Medulla oblongata (tissue), 1 donor: ENCODE results near the gene MAP1S.

ENCODE experiments used
- DNase-seq: peaks from one replicate; pipeline ENCODE4 v3.0.0-alpha.2; 2015; ENCODE audit errors: extremely low spot score

Gene MAP1S

DNA sequence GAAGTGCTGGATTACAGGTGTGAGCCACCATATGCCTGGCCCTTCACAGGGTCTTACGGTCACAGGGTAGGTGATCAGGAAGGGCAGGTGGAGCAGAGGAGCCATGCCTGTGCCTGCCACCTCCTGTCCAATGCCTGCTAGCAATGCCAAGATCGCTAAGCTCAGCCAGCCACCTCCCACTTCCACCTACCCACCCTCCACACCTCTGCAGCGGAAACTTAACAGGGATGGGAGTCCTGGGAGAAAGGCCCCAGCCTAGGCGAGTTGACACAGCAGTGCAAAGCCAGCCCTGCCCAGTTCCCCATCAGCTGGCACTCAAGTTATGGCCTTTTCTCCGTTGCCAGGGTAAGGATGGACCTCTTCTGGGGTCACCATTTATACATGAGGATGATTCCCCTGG, 16.1 kb downstream of the MAP1S start:
- DNase-seq, result no peak

DNA sequence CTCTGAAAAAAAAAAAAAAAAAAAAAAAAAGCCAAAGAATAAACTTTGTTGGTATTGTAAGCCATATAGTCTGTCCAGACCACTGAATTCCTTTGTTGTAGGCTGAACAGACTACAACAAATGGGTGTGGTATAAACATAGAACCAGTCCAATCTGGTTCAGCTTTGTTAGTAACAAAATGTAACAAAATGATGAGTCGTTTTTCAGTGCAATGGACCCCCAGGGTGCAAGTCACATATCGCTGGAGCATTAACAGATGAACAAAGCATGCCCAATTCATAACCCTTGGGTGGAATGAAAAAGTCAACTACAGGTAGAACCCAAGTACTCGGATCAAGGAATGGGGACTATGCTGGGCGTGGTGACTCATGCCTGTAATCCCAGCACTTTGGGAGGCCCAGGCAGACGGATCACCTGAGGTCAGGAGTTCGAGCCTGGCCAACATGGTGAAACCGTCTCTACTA, 18.4 kb downstream of the MAP1S start:
- DNase-seq, result no peak

DNA sequence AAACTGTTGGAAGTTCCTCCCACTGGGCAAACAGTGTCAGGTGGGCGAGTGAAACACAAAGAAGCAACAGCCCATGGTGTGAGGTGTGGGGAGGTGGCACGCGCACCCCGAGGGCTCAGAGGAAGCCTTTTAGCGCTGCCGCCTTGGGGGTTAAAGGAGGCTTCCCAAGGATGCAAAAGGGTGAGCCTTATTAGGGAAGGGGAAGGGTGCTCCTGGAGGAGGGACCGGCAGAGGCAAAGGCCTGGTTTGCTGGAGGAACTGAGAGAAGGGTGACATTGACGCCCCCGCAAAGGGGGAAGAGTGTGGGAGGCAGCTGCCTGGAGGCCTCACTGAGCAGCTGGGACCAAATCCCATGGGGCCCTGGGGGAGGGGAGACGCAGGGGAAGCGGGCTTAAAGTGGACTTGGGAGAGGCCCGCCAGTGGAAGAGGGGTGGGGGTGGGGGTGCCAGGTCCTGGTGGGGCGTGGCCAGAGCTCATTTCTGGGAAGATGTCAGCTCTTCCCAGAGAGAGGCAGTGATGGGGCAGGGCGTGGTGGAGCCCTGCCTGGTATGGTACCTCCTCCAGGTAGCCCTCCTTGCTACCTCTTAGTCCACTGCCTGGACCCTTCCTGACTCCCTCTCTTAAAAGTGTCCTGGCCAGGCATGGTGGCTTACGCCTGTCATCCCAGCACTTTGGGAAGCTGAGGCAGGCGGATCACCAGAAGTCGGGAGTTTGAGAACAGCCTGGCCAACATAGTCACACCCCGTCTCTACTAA, 20.0 kb downstream of the MAP1S start:
- DNase-seq, result peak; percentile 52

DNA sequence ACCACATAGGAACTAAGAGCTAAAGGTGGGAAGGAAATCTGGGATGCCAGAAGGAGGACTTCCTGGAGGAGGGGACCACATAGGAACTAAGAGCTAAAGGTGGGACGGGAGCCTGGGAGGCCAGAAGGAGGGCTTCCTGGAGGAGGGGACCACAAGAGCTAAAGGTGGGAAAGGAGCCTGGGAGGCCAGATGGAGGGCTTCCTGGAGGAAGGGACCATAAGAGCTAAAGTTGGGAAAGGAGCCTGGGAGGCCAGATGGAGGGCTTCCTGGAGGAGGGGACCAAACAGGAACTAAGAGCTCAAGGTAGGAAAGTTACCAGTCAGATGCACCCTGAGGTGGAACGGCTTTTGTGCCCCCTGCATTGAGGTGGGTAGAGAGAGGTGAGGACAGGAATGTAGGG, 22.2 kb downstream of the MAP1S start:
- DNase-seq, result no peak

DNA sequence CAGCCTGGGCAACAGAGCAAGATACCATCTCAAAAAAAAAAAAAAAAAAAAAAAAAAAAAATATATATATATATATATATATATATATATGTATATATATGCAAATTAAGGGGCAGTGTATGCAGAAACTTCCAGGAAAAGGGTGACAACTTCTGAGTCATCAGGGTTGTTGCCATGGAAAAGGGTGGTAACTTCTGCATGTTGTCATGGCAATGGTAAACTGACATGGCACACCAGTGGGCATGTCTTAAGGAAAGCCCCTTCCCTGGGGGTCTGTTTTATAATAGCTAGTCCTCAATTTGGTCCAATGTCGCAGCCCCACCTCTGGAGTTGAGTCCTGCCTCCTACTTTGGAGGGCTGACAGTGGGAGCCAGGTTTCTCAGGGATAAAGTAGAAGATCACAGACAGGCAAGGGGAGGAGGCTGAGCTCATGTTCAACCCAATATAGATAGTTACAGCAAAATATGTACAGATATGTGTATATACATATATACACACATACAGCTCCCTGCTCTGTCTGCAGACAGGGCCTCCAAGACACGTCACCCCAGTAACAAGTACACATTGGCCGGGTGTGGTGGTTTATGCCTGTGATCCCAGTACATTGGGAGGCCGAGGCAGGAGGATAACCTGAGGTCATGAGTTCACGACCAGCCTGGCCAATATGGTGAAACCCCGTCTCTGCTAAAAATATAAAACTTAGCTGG, 24.7 kb downstream of the MAP1S start:
- no peak for DNase-seq

DNA sequence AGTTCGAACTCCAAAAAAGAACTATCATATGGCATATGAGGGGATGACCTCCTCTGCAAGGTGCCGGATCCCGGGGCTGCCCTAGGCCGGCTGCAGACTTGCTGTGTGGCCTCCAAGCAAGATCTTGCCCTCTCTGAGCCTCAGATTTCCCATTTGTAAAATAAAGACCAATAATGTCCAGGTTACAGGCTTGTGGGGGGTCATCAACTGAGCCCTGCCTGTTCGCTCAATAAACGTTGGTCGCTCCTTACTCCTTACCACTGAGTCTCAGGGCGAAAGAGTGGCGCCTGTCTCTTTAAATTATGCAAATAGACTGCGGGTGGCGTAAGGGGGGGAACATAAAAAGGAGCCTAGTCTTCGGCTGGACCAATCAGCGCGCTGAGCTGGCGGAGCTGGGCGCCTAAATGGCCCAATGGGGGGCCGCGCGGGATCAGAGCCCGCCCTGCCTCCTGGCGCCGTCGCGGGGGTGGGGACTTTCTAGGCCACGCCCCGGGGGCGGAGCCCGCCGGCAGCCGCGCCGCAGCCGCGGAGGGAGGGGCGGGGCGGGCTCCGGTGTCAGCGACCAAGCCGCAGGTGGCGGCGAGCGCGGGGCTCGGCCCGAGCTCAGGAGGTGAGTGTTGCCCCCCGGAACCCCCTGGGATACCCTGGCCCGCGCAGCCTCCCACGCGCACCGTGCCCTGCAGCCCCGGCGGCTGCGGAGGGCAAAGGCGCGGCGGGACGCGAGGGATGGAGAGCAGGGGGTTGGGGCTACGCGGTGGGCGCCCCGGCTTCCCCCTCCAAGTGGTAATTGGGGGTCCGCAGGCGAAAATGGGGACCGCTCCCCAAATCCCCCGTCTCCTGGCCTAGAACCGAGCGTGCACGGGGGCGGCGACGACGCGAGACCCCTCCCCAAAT, 28.2 kb downstream of the MAP1S start:
- peak; percentile 98 for DNase-seq

DNA sequence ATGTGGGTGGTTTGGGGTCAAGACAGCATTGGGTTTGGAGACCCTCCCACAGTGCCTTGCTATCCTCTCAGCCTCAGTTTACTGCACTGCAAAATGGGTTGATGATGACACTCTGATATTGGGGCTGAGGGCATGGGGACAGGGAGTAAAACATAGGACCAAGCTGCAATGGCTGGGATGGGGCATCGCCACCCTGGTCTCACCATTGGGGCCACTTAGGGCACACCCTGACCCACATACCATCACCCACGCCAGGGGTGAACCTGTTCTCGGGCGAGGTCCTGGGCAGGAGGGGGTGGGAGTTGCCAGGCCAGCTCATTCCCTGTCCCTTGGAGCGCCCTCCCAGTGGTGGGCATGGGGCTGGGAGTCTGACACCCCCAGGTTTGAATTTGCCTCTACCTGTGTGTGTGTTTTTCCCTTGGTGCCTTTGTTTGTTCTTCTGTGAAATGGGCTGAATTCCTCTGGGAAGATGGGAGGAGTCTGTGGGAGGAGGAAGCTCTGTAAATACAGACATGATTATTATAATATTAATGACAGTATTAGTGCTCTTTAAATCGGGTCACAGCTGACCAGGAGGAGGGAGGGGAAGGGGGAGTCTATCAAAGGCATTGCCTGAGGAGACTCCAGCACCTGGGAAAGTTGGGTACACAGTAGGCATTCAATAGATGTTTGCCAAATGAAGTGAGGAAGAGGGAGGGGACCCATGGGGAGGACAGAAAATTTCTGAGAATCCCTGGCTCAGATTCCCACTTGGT, 29.8 kb downstream of the MAP1S start:
- DNase-seq, result no peak

DNA sequence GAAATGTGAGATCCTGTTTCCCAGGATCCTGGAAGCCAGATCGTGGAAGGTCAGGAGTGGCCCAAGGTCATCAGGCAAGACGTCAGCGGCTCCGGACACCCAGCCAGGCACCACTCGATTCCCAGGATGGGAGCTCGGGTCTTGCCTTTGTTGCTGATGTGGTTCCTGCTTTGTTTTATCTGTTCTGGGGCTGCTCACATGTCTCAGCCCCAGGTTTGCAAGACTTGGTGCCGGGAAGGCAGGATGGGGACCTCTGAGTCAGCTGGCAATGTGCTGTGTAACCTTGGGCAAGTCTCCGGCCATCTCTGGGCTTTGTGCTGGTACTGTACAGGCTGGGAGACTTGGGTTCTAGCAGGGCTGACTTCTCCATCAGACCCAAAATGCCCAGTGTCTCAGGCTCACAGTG, 30.6 kb downstream of the MAP1S start:
- DNase-seq, result peak; percentile 48

DNA sequence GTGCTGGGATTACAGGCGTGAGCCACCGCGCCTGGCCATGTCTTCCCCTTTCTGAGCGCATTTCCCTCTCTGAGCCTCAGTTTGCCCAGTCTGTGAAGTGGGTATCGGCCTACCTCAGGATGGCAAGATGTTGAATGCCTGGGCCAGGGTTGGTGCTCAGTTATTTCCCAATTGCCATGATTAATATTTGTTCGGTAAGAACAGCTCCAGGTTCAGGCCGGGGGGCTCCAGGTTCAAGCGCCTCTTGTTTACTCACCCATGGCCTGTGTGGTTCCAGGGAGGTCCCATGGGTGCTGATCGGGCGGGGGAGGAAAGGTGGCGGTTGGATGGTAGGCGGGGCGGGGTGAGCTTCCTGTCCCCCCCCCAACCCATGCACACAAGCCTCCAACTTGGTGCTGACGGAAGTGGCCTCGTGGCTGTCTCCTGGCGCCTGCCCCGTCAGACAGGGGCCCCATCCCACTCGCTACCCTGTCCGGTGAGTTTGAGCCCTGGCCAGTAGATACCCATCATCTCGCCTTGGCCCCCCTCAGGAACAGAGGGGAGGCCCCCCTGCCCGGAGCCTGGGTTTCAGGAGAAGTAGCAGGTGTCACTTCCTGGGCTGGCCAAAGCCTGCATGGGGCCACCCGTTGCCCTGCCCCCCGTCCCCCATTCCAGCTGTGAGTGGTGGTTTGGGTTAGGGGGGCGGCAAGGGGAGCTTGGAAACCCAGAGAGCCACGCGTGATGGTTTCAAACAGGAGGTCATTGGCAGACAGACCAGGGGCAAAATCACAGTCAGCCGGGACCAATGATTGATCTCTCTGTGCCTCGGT, 32.0 kb downstream of the MAP1S start, which contains the start of gene FCHO1:
TSS of gene FCHO1 (plus strand) at position 375 of the 809 bp plus-strand sequence. CDS start 3,688 bp downstream, outside the sequence.
- peak; percentile 69 for DNase-seq

DNA sequence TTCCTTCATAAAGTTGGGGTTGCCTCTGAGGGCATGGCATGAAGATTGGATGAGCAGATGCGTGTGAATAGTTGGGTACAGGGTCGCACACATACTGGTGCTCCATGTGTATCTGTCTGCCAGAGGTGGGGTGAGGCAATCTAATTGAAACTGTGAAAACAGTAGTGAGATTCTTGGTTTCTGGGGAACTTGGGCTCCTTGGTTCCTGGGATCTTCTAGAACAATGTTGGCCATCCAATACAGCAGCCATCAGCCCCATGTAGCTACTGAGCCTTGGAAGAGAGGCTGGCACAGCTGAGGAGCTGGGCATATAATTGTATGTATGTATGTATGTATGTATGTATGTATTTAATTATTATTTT, 32.6 kb downstream of the MAP1S start:
- DNase-seq, result peak; percentile 74

DNA sequence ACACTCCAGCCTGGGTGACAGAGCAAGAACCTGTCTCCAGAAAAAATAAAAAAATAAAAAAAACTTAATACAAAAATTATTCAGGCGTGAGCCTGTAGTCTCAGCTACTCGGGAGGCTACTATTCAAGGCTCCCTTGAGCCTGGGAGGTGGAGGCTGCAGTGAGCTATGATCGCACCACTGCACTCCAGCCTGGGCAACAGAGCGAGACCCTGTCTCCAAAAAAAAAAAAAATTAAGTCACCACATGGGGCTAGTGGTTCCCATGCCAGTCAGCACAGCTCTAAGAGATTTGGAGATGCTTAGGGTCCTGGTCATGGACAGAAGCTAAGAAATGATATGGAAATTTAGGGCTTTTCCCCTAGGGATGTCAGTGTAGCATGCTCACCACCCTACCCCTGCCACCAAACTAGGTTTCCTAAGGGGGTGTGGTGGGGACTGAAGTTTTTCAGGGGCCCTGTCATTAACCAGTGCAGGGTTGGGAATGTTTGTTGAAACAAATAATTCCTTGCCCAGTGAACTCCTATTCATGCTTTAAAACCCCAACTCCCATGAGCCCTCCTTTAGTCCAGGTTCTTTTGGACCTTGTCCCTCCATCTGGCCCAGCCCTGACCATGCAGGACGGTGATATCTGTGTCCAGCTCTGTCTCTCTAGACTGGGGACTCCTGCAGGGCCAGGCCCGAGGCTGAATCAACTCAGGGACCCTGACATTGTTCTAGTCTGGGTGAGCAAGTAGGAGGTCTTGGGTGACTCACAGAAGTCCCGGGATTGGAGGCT, 33.8 kb downstream of the MAP1S start:
- no peak for DNase-seq

DNA sequence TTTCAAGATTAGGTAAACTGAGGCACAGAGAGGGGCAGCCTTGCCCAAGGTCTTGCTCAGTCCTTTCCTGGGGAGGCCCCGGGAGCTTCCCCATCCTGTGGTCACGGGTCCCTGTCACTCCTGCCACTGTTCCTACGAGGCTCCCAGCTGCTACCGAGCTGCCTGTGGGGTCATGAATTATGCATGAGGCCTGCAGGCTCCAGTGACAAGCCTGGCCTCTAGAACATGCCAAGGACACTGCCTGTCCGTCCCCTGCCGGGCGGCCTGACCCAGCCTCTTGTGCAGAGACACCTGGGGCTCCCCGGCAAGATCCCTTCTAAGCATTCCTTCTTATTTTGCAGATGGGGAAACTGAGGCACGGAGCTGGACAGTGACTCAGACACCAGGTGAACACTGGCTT, 34.7 kb downstream of the MAP1S start:
- DNase-seq, result peak; percentile 90

DNA sequence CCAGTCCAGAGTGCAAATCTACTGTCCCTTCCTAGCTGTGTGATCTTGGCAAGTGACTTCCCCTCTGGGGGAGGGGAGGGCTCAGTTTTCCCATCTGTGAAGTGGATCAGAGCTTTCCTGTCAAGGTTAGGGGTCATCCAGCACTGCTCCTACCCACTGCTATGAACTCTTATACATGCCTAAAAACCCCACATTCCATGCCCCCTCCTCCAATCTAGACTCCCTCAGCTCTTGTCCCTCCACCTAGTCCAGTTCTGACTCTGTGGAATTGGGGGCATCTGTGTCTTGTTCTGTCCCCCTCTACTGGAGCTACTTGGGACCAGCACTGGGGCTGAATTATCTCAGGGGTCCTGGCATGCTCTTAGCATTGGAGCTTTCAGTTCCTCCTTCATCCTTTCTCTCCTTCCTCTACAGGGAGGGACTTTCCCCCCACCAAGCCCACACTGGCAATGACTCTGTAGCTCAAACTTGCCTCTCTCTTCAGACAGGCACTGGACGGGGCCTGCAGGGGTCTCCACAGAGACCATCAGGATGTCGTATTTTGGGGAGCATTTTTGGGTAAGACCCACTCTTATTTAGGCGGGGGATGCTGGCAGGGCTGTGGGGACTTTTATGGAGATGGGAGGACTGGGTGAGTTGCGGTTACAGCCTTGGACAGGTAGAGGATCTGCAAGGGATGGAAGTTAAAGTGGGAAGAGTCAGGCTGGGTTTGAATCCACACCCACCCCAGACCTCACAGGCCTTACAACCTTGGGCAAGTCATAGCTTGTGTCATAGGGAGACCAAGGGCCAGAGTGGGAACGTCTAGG, 35.6 kb downstream of the MAP1S start:
- peak; percentile 67 for DNase-seq

DNA sequence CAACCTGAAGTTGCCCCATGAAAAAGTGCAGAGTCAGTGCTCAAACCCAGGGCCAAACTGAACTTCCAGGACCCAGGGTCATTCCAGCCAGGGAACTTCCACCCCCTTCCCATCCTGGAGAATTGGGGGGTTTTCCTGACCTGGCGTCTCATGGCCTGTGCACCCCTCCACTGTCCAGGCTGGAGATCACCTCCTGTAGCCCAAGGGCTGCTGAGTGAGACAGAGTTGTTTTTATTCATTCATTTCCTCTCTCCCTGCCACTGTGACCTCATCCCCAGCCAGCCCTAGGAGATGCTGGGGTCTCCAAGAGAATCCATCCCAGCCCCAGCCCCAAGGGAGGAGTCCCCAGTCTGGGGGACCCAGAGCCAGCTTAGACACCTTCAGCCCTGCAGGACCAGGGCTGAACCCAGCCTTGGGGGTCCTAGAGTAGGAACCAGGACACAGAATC, 36.2 kb downstream of the MAP1S start:
- no peak for DNase-seq

DNA sequence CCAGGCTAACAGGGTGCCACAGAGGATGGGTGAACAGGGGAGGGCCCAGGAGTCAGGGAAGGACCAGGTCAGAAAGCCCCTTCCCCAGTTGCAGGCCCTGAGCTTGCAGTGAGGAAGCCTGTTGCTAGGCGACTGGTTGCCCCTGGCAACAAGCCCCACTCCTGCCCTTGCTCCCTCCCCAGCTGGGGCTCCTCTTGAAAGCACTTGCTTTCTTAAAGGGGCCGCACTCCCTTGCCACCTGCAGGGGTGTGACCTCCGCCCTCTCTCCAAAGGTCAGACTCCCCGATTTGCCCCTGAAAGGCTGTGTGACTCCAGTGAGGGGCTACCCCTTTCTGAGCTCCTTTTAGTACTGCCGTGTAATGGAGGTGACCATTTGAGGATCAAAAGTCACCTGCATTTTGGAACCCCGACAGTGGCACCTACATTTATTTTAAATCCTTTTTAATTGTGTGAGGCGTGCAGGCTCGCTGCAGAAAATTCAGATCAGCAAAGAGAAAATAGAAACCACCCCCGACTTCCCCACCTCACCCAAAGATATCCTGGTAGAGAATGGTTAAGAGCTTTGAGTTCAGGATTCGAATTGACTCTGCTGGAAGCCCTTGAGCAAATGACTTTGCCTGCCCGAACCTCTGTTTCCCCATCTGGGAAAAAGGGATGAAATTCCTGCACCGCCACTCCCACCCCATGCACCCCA, 36.8 kb downstream of the MAP1S start:
- DNase-seq, result peak; percentile 92

DNA sequence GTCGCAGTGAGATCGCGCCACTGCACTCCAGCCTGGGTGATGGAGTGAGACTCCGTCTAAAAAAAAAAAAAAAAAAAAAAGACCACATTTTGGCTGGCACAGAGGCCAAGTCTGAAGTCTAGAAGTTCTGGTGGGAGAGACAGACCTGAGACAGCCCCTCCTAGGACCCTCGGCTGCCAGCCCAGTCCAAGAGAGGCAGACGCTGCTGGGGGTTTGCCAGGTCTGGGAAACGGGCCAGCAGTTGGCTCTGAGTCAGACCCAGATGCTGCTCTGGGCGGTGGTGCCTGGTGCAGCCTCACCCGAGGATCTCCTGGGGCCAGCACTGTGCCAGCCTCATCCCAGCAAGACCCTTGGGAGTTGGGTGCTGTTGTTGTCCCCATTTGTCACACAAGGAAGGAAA, 37.8 kb downstream of the MAP1S start:
- DNase-seq, result peak; percentile 95

DNA sequence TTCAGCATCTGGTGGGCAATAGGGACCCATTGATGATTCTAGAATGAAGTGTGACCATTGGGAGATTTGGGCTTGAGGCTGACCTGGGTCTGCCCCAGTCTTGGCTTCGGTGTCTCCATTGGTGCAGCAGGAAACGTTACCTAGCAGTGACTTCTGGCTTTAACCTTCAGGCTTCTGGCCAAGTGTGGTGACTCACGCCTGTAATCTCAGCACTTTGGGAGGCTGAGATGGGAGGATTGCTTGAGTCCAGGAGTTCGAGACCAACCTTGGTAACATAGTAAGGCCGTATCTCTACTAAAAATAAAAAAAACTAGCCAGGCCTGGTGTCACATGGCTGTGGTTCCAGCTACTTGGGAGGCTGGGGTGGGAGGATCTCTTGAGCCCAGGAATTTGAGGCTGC, 39.2 kb downstream of the MAP1S start:
- DNase-seq, result no peak

DNA sequence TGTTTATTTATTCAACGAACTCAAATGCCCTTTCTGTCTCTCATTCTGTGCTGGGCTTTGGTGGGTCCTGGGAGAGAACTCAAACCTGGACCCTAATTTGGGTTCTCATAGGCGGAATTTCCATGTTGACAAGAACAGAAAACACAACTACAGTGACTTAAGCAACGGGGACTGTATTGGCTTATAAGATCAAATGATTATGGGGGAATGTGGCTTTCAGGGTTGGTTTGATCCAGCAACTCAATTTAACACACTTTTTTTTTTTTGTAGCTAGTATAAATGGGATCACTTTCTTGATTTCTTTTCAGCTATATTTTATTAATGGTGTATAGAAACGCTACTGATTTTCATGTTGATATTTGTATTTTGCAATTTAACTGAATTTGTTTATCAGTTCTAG, 41.9 kb downstream of the MAP1S start:
- no peak for DNase-seq
